ENCODE measurements around the gene HOXB7. TPM values are rescaled to one million over a fixed set of nuclear protein-coding genes. Genes with fewer than 3 reads are reported as not detected.

Gene HOXB7
- total RNA-seq, 1 donor from 2014 or later = 8.5 TPM

- Mint-ChIP-seq H3K4me3 (peak overlapping the region; percentile 88), H3K4me1 (peaks cover 14% of the 10 kb centered on the region), H3K27ac (ENCODE audit: unreplicated experiment) (no peak overlapping the region), H3K27me3 (ENCODE audit: low read depth) (peaks cover 100% of the 10 kb centered on the region), H3K36me3 (ENCODE audit: low read depth) (peaks cover 15% of the 10 kb centered on the region), H3K9me3 (no peaks in the 10 kb centered on the region)
- no peak for DNase-seq (ENCODE audit: low read depth, low spot score)
- no peak for TF ChIP-seq CTCF (conservative IDR thresholded peaks at IDR 0.05)
These were observed 6.8 kb upstream of the HOXB7 start for GRCh38 chr17:48617471-48618255.

- Mint-ChIP-seq H3K4me1 (peaks cover 19% of the 10 kb centered on the region), H3K4me3 (peak overlapping the region; percentile 88), H3K27ac (ENCODE audit: unreplicated experiment) (no peak overlapping the region), H3K36me3 (ENCODE audit: low read depth) (peaks cover 16% of the 10 kb centered on the region), H3K9me3 (no peaks in the 10 kb centered on the region), H3K27me3 (ENCODE audit: low read depth) (peaks cover 100% of the 10 kb centered on the region)
- TF ChIP-seq CTCF (conservative IDR thresholded peaks at IDR 0.05) = no peak
- DNase-seq (ENCODE audit: low read depth, low spot score) = no peak
These were observed 6.1 kb upstream of the HOXB7 start for GRCh38 chr17:48616717-48617470.

- peaks cover 13% of the 10 kb centered on the region for H3K36me3 Mint-ChIP-seq (ENCODE audit: low read depth)
- H3K9me3 Mint-ChIP-seq = no peaks in the 10 kb centered on the region
- H3K27ac Mint-ChIP-seq (ENCODE audit: unreplicated experiment) = peak overlapping the region; percentile 54
- H3K27me3 Mint-ChIP-seq (ENCODE audit: low read depth) = peaks cover 100% of the 10 kb centered on the region
- no peak for DNase-seq (ENCODE audit: low read depth, low spot score)
- no peak for TF ChIP-seq CTCF (conservative IDR thresholded peaks at IDR 0.05)
- H3K4me3 Mint-ChIP-seq = peak overlapping the region; percentile 88
- H3K4me1 Mint-ChIP-seq = peaks cover 17% of the 10 kb centered on the region
These were observed 5.3 kb upstream of the HOXB7 start for GRCh38 chr17:48615963-48616716.

GRCh38 chr17:48615047-48615962 lies 4.5 kb upstream of the HOXB7 start, which contains the start of gene HOXB8:
Gene HOXB8 (minus strand): TSS chr17:48615292. CDS start chr17:48614704, 588 bp downstream.
- Mint-ChIP-seq H3K36me3 (ENCODE audit: low read depth) (peaks cover 13% of the 10 kb centered on the region), H3K9me3 (no peaks in the 10 kb centered on the region), H3K4me1 (peaks cover 21% of the 10 kb centered on the region), H3K27me3 (ENCODE audit: low read depth) (peaks cover 100% of the 10 kb centered on the region), H3K4me3 (peak within 1 kb of the TSS; percentile 88), H3K27ac (ENCODE audit: unreplicated experiment) (peak within 1 kb of the TSS; percentile 87)
- no peak for DNase-seq (ENCODE audit: low read depth, low spot score)
- TF ChIP-seq CTCF (conservative IDR thresholded peaks at IDR 0.05) = no peak

Data from neural crest cell (in vitro differentiated cells).